ENCODE results near the gene C16orf78.

Gene C16orf78

DNA sequence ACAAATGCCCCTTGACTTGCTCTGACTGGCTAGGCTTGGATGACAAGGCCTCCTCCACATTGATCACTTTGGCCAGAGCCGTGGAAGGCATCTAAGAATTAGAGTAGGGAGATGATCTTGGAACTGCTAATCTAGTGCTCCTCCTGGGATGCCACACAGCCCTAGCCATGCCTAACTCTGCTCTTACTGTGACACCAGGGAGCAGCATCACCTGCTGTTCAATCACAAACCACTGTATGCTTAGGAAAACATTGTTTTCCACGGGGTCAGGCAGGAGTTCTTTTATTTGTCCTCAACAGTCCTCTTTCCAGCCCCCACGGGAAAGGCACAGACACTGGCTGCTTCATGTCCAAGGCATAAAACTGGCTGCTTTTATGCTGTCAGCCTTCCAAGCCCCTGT, 46.3 kb downstream of the C16orf78 start:
- Mint-ChIP-seq H3K27me3 (no peaks in the 10 kb centered on the region), H3K9me3 (no peaks in the 10 kb centered on the region), H3K4me3 (no peak overlapping the region), H3K36me3 (ENCODE audit: low read depth) (no peaks in the 10 kb centered on the region), H3K4me1 (ENCODE audit: low read depth) (no peaks in the 10 kb centered on the region), H3K27ac (no peak overlapping the region)

DNA sequence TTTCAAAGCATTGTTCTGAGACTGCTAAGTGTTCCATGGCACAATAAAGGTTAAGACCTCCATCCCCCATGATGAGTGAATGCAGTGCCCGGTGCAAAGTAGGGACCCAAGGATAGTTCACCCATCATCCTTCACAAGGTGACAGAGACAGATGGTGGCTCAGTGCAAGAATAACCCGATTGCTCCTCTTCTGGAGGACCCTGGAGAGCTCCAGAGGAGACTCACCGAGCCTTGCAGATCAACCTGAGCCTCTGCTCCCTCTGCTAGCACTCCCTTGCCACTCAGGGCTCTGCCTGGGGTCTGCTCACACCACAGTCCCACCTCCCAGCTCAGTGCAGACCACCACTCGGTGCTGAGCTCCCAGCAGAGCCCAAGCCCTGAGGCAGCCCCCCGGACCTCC, 49.3 kb downstream of the C16orf78 start:
- Mint-ChIP-seq H3K27ac (no peak overlapping the region), H3K36me3 (ENCODE audit: low read depth) (no peaks in the 10 kb centered on the region), H3K9me3 (no peaks in the 10 kb centered on the region), H3K4me1 (ENCODE audit: low read depth) (no peaks in the 10 kb centered on the region), H3K27me3 (no peaks in the 10 kb centered on the region), H3K4me3 (no peak overlapping the region)

DNA sequence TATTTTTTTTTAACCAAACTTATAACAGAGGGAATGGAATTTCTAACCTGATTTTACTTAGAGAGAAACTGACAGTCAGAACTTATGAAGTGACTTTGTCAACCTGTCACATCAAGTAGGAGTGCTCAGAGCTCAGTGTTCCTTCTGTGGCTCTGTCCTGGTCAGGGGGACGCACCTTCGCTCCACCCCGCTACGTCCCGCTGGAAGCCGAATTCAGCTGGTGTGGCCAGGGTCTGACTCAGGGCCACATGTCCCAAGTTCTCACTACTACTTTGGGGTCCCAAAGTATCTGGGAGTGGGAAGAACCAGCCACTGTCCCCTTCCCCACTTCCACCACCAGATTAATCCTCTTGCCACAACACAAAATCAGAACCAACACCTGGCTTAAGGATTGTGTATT, 51.4 kb downstream of the C16orf78 start:
- no peak overlapping the region for H3K4me3 Mint-ChIP-seq
- H3K4me1 Mint-ChIP-seq (ENCODE audit: low read depth): no peaks in the 10 kb centered on the region
- H3K36me3 Mint-ChIP-seq (ENCODE audit: low read depth): no peaks in the 10 kb centered on the region
- H3K27me3 Mint-ChIP-seq: no peaks in the 10 kb centered on the region
- H3K27ac Mint-ChIP-seq: no peak overlapping the region
- H3K9me3 Mint-ChIP-seq: peaks cover 6% of the 10 kb centered on the region

DNA sequence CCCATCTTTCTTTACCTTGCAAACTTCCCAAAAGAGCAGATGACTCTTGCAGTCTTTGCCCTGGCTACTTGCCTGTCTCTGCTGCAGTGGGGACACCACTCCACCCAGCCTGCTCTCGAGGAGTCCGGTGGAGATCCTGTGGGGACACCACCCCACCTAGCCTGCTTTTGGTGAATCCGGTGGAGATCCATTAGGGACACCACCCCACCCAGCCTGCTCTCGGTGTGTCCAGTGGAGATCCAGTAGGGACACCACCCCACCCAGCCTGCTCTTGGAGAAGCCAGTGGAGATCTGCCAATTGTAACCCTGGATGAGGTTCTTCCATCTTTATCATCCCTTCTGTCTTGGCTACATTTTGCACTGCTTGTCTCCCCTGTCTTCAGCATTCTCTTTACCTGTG, 54.2 kb downstream of the C16orf78 start:
- H3K27ac Mint-ChIP-seq: no peak overlapping the region
- peaks cover 6% of the 10 kb centered on the region for H3K9me3 Mint-ChIP-seq
- no peaks in the 10 kb centered on the region for H3K27me3 Mint-ChIP-seq
- H3K4me1 Mint-ChIP-seq (ENCODE audit: low read depth): no peaks in the 10 kb centered on the region
- no peak overlapping the region for H3K4me3 Mint-ChIP-seq
- H3K36me3 Mint-ChIP-seq (ENCODE audit: low read depth): no peaks in the 10 kb centered on the region

DNA sequence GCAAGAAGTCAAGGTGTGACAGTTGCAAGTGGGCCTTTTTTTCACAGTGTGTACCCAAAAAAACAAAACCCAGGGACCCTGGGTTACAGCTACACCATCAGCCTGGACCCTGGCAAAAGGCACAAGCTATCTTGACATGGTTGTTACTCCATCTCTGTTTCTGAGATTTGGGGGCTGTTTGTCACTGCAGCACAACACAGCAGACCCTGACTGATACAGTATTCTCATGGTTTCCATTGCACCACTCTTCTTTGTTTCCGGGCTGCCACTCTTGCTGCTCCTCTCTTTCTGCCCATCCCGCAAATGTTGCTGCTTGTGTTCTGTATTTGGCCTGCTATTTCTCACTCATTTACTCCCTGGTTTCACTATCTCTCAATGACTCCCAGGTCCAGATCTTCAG, 55.2 kb downstream of the C16orf78 start:
- Mint-ChIP-seq H3K27ac (no peak overlapping the region), H3K4me3 (no peak overlapping the region), H3K4me1 (ENCODE audit: low read depth) (no peaks in the 10 kb centered on the region), H3K9me3 (peaks cover 6% of the 10 kb centered on the region), H3K36me3 (ENCODE audit: low read depth) (no peaks in the 10 kb centered on the region), H3K27me3 (no peaks in the 10 kb centered on the region)

DNA sequence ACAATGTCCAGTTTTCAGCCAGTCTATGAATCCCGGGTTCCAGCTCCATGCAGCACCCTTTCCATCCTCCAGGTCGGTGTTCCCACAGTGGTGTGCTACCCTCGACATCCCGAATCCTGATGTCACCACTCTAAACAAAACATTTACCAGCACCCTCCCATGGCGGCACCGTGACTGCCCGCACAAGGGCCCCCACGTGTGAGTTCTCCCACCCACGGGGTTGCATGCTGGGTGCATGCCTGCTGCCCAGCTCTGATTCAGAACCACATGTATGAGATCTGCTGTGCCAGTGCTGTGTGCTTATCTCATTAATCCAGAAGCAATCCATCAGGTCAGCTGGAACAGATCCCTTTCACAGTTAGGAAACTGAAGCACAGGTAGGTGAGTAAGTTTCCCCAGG, 57.4 kb downstream of the C16orf78 start:
- no peaks in the 10 kb centered on the region for H3K4me1 Mint-ChIP-seq (ENCODE audit: low read depth)
- H3K27me3 Mint-ChIP-seq: no peaks in the 10 kb centered on the region
- H3K4me3 Mint-ChIP-seq: no peak overlapping the region
- no peaks in the 10 kb centered on the region for H3K36me3 Mint-ChIP-seq (ENCODE audit: low read depth)
- no peak overlapping the region for H3K27ac Mint-ChIP-seq
- peaks cover 6% of the 10 kb centered on the region for H3K9me3 Mint-ChIP-seq

DNA sequence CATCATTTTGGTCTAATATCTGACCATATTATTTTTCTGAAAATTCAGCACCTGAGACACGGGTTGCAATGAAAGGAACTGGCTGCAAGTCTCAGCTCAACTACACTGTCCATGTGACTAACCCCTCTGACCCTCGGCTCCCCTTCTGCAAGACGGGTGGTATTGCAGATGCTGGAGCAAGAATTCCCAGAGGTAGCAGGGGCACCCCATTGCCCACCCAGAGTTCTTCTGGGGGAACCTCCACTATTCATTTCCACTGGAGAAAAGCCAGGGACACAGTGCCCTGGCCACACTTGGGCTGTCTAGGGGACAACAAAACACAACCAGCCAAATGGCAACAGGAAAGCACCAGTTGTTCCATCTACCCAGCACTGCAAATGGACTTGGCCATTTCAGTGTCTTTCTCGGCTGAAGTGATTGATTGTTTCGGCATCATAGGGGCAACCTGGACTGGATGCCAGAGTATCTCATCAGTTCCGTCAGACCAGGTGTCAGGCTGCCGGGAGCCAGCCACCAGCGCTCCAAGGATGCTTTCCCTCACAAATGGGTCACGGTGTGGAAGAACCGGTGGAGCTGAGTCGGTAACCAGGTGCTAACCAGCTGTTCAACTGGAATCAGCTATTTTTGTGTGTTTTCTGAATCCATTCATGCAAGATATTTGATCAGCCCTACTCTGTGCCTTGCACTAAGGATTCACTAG, 58.1 kb downstream of the C16orf78 start:
- no peaks in the 10 kb centered on the region for H3K4me1 Mint-ChIP-seq (ENCODE audit: low read depth)
- peaks cover 6% of the 10 kb centered on the region for H3K9me3 Mint-ChIP-seq
- no peak overlapping the region for H3K4me3 Mint-ChIP-seq

DNA sequence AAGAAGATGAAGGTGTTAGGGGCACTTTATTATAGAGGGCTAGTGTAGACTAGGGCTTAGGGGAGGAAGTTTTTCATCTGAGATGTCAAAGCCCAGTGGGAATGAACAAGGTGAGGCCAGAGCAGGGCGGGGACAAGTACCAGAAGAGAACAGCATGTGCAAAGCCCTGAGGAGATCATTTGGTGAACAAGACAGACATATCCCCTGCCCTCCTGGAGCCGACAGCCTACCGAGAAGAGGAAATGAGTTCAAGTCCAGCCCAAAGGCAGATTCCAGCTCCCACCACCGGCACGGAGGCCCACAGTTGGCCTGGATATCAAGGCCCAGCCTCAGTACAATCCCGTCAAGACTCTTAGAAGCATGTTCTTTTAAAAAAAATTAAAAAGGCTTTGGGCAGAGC, 61.1 kb downstream of the C16orf78 start:
- Mint-ChIP-seq H3K36me3 (ENCODE audit: low read depth) (no peaks in the 10 kb centered on the region), H3K27ac (no peak overlapping the region), H3K4me3 (no peak overlapping the region), H3K27me3 (no peaks in the 10 kb centered on the region), H3K9me3 (no peaks in the 10 kb centered on the region), H3K4me1 (ENCODE audit: low read depth) (no peaks in the 10 kb centered on the region)

More for the DNA sequence above, 58.1 kb downstream of the C16orf78 start:
- H3K27me3 Mint-ChIP-seq: no peaks in the 10 kb centered on the region
- no peak overlapping the region for H3K27ac Mint-ChIP-seq
- no peaks in the 10 kb centered on the region for H3K36me3 Mint-ChIP-seq (ENCODE audit: low read depth)

DNA sequence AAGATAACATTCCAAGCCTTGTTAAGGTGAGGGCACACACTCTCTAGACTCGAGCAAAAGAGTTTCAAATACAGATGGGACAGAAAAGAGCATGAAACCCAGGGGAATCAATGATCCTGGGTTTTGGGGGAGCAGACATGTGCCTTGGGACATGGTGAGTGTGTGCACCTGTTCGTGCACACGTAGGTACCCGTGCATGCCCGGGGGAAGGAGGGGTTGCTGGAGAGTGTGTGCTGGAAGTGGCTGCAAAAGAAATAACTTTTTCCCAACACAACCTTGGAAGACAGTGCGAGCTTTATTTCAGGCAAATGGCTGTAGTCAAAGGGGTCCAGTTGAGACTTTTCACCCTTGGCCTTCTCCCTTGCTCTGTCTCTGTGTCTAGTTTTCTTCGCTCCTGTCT, 62.6 kb downstream of the C16orf78 start:
- Mint-ChIP-seq H3K36me3 (ENCODE audit: low read depth) (no peaks in the 10 kb centered on the region), H3K4me3 (no peak overlapping the region), H3K9me3 (no peaks in the 10 kb centered on the region), H3K27me3 (no peaks in the 10 kb centered on the region), H3K4me1 (ENCODE audit: low read depth) (peaks cover 11% of the 10 kb centered on the region), H3K27ac (no peak overlapping the region)

DNA sequence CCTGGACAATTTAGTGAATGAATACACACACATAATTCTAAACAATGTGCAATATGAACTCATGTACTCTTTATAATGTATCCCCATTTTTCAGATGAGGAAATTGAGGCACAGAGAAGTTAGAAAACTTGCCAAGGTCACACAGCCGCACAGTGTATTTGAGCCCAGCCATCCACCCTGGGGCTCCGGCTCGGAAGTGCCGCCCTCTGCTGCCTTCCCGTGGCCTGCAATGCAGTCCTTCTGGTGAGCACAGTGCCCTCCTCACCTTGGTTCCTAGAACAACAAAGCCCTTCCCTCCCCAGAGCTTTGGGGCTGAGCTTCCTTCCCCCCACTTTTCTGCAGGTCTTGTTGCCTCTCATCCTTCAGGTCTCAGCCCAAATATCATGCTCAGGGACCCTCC, 63.7 kb downstream of the C16orf78 start:
- no peaks in the 10 kb centered on the region for H3K36me3 Mint-ChIP-seq (ENCODE audit: low read depth)
- H3K27me3 Mint-ChIP-seq: no peaks in the 10 kb centered on the region
- no peak overlapping the region for H3K4me3 Mint-ChIP-seq
- H3K27ac Mint-ChIP-seq: no peak overlapping the region
- H3K4me1 Mint-ChIP-seq (ENCODE audit: low read depth): peaks cover 23% of the 10 kb centered on the region
- no peaks in the 10 kb centered on the region for H3K9me3 Mint-ChIP-seq

DNA sequence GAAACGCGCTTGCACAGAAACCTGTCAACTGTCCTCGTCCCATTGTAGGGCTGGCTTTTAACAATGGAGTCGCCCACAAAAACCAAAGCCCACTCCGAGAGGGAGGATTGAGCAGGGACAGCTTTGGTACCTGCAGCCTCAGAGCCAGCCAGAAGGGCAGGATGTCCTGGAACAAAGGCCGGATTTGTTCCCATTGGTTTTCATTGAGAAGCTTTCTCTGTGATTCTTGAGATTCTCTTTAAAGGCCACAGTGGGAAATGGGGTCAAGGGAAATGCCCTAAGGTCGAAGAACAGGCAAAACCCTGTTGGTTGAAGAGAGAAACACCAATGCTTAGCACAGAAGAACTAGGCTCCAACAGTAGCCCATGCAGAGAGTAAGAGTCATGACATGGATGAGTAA, 65.4 kb downstream of the C16orf78 start:
- H3K27me3 Mint-ChIP-seq: no peaks in the 10 kb centered on the region
- no peaks in the 10 kb centered on the region for H3K36me3 Mint-ChIP-seq (ENCODE audit: low read depth)
- H3K4me1 Mint-ChIP-seq (ENCODE audit: low read depth): peaks cover 28% of the 10 kb centered on the region
- H3K27ac Mint-ChIP-seq: no peak overlapping the region
- H3K4me3 Mint-ChIP-seq: no peak overlapping the region
- no peaks in the 10 kb centered on the region for H3K9me3 Mint-ChIP-seq

DNA sequence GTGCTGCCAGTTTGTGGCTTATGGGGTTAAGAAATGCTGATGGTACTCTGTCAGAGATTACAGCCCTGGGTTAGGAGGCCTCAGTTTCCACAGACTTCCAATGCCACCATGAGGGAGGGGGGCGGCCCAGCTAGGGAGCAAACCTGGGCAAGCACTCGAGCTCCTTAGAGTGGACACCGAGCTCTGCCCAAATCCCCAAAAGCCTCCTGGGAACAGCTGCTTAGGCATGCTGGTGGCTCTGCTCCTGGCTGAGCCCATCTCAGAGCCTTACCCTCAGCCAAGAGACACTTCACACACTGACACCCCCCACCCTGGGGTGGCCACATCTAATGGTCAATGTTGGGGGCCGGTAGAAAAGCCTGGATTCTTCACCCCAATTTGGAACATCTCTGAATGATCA, 66.1 kb downstream of the C16orf78 start:
- Mint-ChIP-seq H3K27ac (no peak overlapping the region), H3K4me3 (no peak overlapping the region), H3K9me3 (no peaks in the 10 kb centered on the region), H3K27me3 (no peaks in the 10 kb centered on the region), H3K4me1 (ENCODE audit: low read depth) (peaks cover 28% of the 10 kb centered on the region), H3K36me3 (ENCODE audit: low read depth) (no peaks in the 10 kb centered on the region)

DNA sequence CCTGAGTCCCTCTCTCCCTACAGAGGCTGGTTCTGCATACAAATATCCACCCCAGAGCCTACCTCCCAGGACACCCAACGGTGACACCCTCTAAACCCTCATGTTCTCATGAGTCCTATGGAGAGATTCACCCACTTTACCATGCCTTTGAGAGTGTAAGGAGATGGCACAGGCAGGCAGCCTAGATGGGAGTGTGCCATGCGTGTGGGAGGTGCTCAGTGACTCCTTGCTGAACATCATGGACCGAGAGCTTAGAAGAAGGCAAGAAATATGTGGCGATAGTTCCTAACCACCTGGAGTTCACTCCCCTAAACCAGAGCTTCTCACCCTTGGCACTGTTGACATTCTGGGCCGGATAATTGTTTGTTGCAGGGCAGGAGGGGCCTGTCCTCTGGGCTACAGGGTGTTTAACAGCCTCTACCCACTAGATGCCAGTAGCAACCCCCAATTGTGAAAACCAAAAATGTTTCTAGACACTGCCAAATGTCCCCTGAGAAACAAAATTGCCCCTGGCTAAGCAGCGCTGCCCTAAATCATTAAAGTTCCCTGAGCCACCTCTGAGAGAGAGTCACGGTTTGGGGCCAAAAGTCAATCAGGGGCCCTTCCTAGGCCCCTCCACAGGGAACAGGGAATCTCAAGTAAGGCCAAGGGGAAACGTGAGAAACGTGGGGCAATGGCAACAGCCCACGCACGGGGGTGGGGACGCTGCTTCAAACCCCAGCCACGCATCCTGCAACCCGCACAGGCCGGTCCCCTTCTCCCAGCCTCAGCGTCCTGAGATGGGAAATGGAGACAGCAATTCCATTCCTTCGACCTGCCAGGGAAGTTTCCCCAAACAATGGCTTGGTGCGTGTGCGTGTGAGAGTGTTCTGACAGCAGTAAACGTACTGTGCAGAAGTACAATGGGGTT, 66.8 kb downstream of the C16orf78 start:
- Mint-ChIP-seq H3K36me3 (ENCODE audit: low read depth) (no peaks in the 10 kb centered on the region), H3K27ac (peak overlapping the region; percentile 81), H3K9me3 (no peaks in the 10 kb centered on the region), H3K27me3 (no peaks in the 10 kb centered on the region), H3K4me1 (ENCODE audit: low read depth) (peaks cover 28% of the 10 kb centered on the region), H3K4me3 (no peak overlapping the region)

DNA sequence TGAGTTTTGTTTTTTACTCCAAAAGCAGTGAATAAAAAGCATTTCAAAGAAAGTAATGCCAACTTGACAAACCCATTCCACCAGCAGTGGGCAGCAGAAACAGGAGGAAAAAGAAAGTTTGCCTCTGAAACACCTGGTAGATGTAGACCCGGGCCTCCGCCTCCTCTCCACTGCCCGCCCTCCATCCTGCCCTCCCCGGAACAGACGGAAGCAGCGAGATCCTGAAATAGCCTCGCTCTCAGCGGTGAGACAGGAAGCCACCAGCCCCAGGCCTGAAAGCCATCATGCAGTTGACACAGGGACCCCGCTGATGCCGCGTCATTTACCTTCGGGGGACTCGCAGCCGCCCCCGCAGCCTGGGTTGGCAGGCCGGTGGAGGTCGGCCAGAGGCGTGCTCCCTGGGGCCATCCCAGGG, 67.8 kb downstream of the C16orf78 start:
- Mint-ChIP-seq H3K9me3 (no peaks in the 10 kb centered on the region), H3K4me1 (ENCODE audit: low read depth) (peaks cover 28% of the 10 kb centered on the region), H3K4me3 (peak overlapping the region; percentile 28), H3K27ac (peak overlapping the region; percentile 81), H3K36me3 (ENCODE audit: low read depth) (no peaks in the 10 kb centered on the region), H3K27me3 (no peaks in the 10 kb centered on the region)

DNA sequence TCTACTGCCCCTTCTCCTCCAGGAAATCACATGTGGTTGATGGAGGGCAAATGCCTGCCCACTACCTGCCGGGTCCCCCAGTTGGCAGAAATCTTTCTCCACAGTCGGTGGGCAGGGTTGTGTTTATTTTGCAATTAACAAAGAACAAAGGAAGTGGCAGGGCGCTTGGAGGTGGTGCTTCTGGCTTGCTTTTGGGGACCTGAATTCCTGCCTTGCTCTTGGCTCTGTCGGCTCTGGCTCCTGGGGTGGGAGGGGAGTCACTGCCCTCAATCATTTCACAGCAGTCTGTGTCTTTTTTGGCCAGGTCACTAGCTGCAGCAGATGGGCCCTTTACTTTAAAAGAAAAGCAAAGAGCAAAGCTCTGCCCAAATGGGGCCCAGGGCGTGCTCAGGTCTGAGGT, 69.2 kb downstream of the C16orf78 start:
- Mint-ChIP-seq H3K27ac (no peak overlapping the region), H3K9me3 (no peaks in the 10 kb centered on the region), H3K27me3 (no peaks in the 10 kb centered on the region), H3K4me1 (ENCODE audit: low read depth) (peaks cover 28% of the 10 kb centered on the region), H3K36me3 (ENCODE audit: low read depth) (no peaks in the 10 kb centered on the region), H3K4me3 (no peak overlapping the region)

Measured in stimulated activated naive CD8-positive, alpha-beta T cell treated with anti-CD3 and anti-CD28 coated beads, Interleukin-15, Interleukin-2, amounts not matched to agents 100 ng/mL and 50 ng/mL, for 24 hours (primary cell).